GM12864 (cell line): Measurements from ENCODE around the gene SETD1B.

Source experiments
- DNase-seq: peaks from one replicate; pipeline ENCODE4 v3.0.0-alpha.2; 2011; ENCODE audit warnings: low read depth
- H3K4me3 ChIP-seq: 2 replicates; pipeline ENCODE4 v1.5.1; 2011; ENCODE audit warnings: mild to moderate bottlenecking, low read depth, low read length, control low read depth
- CTCF ChIP-seq: IDR thresholded peaks from 2 replicates; pipeline ENCODE4 v1.5.1; 2011; ENCODE audit warnings: low read depth, mild to moderate bottlenecking, moderate library complexity, low read length, control low read depth, inconsistent platforms; ENCODE audit errors: missing control alignments

Gene SETD1B

GRCh38 chr12:121829250-121829918, 25.6 kb downstream of the SETD1B start:
- H3K4me3 ChIP-seq = no peak overlapping the region
- no peak for DNase-seq
- no peak for TF ChIP-seq CTCF

- TF ChIP-seq CTCF = no peak
- DNase-seq = no peak
- H3K4me3 ChIP-seq = no peak overlapping the region
These were observed 26.3 kb downstream of the SETD1B start for GRCh38 chr12:121830134-121830533.

- TF ChIP-seq CTCF = no peak
- H3K4me3 ChIP-seq = no peak overlapping the region
- DNase-seq = no peak
These were observed 26.9 kb downstream of the SETD1B start for GRCh38 chr12:121830588-121831265.

- no peak for TF ChIP-seq CTCF
- DNase-seq = no peak
- no peak overlapping the region for H3K4me3 ChIP-seq
These were observed 27.9 kb downstream of the SETD1B start for GRCh38 chr12:121831571-121832245.

DNA sequence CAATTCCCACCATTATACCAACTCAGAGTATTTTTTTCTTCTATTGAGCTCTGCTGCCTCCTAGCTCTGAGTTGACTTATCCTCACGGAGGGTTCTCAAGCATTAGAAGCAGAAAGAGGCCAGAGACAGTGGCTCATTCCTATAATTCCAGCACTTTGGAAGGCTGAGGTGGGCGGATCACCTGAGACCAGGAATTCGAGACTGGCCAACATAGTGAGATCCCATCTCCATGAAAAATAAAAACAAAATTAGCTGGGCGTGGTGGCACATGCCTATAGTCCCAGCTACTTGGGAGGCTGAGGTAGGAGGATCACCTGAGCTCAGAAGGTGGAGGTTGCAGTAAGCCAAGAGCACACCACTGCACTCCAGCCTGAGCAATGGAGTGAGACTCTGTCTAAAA, 33.9 kb downstream of the SETD1B start:
- DNase-seq = no peak
- H3K4me3 ChIP-seq = no peak overlapping the region
- TF ChIP-seq CTCF = no peak

DNA sequence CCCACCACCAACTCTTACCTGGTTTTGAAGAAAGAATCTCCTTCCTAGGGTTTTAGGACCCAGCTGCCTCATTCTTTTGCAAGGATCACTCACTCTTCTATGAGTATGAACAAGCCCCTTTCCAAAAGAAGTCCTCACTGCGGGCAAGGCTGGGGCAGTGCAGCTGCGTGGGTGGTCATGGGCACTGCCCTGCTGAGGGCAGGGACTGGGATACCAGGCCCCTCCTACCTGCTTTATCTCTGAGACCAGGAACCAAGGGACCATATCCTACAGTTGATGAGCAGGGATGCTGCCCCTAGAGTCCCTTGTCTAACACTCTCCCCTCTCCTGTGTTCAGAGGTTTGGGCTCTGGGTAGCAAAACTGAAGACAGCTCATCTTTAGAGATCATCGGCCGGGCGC, 34.3 kb downstream of the SETD1B start:
- no peak for TF ChIP-seq CTCF
- no peak for DNase-seq
- H3K4me3 ChIP-seq = no peak overlapping the region
